CD4-positive, alpha-beta T cell treated with Interleukin-4 for 4 hours (primary cell): ENCODE data around the gene C1QTNF6.

Experiments used
- DNase-seq: peaks from one replicate; pipeline ENCODE4 v3.0.0-alpha.2; 2020

Gene C1QTNF6

DNA sequence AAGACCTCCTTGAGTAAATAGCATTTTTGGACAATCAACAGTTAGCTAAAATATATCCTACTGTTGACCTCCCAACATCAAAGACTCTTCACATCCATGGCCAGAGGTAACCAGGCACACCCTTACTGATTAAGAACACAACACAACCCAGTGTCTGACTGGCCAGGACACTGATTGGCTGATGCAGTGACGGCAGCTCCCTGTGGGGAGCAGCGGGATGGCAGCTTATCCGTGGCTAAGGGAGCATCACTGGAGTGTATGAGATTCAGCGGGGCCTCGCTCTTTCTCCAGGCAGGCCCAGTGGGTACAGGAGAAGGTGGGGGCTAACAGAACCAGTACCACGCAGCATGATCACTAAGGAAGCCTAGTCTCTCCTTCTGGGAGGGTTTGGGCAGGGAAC is 28.0 kb downstream of the C1QTNF6 start:
- DNase-seq = no peak

DNA sequence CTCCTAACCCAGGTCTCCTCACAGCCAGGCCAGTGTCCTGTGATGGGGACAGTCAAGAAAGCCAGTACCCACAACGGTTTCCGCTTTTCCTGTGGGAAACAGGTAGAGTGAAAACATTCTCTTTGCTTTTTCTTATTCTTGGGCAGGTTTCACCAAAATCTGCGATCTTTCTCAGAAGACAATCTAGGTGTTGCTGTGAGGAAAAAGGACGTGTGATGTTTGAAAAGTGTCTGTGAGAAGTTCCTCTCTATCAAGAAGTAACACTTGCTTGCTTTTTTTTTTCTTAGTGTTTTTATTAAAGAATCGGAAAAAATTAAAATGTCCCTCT is 29.1 kb downstream of the C1QTNF6 start:
- DNase-seq = no peak

DNA sequence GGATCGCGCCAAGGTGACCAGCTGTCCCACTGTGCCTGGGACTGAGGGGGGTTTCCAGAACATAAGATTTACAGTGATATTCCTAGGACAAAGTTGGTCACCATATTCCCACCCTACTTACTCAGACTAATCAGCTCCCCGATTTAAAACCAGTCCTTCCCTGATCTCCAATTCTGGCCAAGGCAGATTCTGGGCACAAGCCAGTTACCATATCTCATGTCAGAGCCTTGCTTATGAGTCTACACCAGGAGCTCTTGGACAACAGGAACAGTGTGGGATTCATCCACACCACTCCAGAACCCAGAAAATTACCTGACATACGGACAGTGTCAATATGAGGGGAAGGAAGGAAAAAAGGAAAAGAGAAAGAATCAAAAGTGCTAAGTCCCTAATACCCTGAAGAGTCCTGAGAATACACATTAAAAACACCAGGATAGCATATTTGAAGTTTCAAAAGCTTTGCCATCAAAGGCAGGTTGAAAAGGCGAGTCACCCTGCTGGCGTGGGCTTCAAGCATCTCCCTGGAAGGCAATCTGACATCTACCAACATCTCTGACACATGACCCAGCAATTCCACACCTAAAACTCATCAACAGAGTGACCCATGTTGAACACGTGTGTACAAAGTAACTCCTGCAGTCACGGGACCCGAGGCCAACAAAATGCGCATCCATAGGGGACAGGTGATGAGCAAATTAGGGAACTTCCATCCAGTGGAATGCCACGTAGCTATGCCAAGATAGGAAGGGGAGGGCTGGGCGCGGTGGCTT is 30.3 kb downstream of the C1QTNF6 start:
- DNase-seq = no peak

DNA sequence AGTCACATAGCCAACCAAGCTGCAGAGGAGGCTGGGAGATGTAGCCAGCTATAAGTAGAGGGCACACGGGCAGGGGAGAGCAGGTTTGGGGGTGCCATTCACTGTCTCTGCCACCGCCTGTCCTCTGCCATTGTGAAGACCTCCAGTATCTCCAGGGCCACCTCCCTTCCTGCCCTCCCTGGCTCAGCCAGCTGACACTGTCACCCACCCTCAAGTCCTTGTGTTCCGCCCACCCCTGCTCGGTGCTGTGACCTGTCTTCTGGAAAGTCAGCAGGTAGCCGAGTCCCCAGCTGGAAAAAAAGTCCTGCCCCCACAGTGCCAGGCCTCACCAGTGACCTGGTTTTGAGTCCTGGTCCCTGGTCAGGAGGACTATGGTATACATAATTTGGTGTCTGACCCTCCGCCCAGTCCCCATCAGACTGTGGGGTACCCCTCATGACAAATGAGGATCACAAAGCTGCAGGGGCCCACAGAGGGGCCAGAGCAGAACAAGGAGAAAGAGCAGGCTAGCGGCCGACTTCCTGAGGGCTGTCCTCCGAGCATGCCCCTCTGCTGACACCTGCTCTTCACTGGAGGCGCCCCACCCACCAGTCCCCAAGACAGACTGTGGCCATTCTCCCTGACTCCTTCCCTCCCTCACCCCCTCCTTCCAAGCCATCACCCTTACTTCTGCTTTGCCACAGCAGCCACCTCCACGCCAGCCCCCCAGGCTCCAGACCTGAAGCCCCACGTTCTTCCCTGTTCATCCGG is 31.2 kb downstream of the C1QTNF6 start:
- DNase-seq = no peak

DNA sequence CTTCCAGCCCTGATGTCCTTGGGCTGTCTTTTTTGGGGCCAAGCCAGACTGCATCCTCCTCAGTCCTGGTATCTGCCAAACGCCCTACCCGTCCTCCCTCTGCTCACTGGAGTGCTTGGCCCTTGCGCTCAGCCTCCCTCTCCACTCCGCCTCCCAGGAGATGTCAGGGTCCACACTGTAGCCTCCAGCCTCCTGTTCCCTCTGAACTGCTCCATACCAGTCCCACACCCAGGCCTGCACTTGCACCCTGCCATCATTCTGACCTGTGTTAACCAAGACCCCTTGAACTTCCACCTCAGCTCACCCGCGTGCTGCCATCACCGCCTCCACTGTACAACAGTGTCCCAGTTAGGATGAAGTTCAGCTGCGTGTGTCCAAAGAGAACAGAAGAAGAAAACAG is 32.1 kb downstream of the C1QTNF6 start:
- DNase-seq = no peak

DNA sequence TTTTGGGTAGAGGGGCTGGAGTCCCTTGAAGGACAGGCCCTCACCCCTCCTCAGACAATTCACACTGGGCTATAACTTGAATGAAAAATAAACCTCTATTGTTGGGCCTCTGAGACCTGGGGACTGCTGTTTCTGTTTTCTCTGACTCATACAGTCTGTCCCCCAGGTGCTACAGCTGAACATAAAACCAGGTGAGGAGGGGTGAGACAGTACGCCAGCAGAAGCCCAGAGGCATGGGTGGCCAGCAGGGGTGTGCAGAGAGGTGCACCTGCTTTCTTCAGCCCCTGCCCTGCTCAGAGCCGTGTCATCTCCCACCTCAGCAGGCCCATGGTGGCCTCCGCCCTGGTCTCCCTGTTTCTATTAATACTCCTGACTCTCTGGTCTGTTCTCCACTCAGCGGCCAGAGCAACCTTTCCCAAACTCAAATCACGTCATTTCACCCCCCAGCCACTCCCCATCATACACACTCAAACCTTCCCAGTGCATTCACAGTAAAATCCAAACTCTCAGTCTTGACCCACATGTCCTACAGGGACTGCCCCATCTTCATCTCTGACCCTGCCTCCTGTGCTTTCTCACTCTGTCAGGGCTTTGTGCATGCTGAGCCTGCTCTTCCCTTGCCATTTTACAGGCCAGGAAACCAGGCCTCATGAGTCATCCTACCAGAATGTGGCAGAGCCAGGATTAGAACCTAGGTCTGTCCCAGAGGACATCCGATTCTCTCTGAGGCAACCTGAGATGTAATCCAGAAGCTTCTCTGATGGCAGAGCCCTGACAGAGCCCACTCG is 32.9 kb downstream of the C1QTNF6 start:
- no peak for DNase-seq

DNA sequence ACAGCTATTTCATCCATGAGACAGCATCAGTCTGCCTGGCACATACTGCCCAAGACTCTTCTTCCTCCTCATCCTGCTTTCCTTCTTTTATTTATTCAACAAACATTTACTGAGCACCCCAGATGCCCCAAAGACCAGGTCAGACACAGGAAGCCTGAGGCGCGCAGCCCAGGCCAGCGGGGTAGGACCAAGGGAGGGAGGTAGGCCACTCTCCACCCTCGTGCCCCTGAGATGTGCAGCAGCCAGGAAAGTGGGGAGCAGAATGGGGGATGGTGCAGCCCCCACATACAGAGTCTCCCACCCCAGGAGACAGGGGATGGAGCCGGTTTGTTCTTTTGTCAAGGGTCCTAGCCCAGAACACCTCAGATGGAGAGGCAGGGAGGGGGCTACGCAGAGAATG is 34.1 kb downstream of the C1QTNF6 start:
- no peak for DNase-seq

DNA sequence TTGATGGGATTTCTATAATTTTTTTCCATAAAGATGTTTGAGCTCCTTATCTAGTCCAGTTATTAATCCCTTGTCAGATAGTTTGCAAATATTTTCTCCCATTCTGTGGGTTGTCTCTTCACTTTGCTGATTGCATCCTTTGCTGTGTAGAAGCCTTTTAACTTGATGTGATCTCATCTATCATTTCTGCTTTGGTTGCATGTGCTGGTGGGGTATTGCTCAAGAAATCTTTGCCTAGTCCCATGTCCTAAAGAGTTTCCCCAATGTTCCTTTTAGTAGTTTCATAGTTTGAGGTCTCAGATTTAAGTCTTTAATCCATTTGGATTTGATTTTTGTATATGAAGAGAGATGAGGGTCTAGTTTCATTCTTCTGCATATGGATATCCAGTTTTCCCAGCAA is 36.6 kb downstream of the C1QTNF6 start:
- DNase-seq = no peak

DNA sequence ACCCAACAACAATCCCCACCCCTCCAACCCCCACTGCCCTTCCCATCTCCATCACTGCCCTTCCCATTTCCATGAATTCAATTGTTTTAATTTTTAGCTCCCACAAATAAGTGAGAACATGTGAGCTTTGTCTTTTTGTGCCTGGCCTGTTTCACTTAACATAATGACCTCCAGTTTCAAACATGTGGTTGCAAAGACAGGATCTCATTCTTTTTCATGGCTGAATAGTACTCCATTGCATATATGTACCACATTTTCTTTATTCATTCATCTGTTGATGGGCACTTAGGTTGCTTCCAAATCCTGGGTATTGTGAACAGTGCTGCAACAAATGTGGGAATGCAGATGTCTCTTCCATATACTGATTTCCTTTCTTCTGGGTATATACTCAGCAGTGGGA is 37.3 kb downstream of the C1QTNF6 start:
- DNase-seq = no peak

DNA sequence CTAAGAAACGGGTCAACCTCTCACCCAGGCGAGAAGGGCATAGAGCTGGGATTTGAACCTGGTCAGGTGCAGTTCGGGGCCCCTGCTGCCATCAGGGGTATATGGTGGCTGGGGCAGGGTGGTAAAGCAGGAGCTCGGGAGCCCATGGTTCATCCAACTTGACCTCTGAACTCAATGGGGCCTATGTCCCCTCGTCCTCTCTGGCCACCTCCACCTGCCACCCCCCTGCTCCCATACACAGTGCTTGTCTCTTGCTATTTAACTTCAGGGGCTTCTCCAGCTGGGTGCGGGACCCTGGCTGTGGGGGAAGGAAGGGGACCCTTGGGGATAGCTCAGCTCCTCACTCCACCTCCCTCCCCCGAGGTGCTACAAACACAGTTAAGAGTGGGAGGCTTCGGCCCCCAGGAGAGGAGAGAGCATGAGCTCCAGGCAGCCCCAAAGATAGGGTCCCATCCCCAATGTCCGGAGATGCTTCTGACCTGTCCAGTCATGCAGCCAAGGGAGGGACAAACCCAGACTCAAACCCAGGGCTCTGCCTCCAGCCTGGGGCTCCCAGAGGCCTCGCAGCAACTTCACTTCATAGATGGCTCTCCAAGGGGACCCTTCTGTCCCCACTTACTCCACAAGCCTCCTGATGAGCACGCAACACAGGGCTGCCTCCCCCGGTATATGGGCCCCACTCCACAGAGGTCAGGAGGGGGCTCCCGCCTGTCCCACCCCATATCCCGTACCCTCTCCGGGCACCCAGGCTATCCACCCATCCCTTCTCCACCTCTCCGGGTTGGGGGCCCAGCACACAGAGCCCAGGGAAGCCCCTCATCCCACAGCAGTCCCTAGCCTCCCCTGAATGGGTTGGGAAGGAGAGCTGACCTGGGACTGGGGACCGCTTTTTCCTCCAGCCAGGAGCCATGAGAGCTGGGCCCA is 39.0 kb downstream of the C1QTNF6 start:
- no peak for DNase-seq

DNA sequence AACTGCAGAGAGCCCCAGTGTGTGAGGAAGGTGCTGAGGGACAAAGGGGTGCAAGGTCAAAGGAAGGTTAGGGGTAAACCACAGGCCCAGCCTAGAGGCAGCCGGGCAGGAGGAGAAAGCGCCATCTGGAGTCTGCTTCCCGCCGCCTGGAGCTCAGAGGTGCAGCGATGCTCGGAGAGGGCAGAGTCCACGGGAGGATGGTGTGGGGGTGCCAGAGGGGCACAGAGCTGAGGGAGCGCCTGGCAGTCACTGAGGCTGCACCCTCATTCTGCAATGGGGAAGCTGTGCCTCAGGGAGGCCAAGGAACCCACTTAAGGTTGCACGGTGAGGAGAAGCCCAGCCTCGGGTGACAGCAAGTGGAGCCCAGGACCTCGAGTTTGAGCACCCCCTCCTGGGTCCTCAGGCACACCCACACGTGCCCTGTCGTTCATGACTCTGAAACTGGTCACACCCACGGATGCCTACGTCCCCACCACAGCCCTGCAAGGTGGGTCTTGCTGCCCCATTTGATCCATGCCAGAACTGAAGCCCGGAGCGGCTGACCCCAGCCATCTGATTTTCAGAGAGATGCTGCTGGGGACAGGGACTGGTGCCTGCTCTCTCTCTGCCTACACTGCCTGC is 39.9 kb downstream of the C1QTNF6 start:
- peak; percentile 39 for DNase-seq

DNA sequence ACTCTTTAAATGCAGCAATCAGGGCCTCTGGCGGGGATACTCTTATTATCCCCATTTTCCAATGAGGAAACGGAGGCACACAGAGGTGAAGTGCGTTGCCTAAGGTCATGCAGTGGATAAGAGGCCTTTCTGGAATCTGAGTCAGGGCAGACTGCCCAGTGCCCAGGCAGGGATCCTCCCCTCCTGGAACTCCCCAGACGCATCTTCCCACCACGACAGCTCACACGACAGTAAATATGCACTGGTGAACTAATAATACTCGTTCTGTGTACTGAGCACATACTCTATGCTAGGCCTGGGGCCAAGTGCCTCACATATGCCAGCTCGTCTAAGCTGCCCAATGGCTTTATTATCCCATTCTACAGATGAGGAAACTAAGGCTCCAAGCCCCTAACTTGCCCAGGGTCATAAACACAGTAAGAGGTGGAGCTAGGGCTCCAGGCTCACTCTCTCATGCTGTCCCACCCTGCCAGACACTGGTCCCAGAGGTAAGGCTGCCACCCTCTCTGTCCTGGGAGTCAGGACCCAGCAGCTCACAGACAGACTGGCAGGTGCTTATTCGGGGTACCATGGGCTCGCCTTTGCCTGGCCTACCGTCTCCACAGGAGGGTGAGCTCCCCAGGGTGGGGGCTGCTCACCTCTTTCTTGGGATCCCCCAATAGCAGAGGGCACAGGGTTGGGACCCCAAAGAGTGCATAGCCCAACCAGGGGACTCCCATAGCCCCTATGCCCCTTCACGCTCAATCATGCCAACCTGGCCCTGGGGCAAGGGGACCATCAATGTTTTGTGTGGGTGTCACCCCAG is 40.7 kb downstream of the C1QTNF6 start:
- DNase-seq = peak; percentile 31

DNA sequence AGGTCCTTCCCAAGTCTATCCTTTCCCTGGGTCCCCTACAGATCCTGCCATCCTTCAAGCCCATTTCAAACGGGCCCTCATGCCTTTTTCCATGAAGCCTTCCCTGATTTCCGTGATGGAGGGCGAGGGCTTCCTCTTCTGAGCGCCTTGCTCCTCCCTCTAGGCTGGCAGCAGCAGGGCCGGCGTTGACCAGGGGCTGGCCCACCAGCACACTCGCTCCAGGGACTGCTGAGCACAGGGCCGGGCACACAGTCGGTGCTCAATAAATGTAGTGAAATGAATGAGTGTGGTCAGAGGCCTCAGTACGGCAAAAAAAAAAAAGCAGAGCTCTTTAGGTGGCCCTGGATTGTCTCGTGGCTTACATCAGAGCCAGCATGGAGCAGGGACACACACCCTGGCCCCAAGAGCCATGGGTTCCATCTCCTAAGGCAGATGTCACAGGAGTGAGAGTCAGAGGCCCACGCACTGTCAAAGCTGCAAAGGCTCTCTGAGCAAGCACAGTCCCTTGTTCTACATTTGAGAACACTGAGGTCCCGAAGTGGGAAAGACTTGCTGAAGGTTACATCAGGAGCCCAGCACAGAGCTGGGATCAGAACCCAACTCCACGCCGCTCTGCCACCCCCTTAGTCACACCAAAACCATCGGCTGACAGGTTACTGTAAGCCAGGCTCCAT is 41.4 kb downstream of the C1QTNF6 start:
- DNase-seq = no peak

DNA sequence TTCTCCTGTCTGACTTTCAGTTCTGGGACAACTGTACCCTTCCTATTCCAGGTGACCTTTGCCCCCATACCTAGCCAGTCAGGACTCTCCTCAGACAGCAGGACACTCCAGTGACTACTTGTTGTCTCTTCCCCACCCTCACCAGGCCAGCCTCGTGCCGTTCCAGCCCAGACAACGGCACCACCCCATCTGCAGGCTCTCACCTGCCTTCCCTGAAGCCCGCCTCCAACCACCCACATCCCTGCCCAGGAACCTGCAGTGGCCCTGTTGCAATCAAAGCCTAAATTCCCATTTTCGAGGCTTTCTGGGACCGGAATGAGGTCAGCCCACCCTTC is 42.0 kb downstream of the C1QTNF6 start:
- DNase-seq = no peak

DNA sequence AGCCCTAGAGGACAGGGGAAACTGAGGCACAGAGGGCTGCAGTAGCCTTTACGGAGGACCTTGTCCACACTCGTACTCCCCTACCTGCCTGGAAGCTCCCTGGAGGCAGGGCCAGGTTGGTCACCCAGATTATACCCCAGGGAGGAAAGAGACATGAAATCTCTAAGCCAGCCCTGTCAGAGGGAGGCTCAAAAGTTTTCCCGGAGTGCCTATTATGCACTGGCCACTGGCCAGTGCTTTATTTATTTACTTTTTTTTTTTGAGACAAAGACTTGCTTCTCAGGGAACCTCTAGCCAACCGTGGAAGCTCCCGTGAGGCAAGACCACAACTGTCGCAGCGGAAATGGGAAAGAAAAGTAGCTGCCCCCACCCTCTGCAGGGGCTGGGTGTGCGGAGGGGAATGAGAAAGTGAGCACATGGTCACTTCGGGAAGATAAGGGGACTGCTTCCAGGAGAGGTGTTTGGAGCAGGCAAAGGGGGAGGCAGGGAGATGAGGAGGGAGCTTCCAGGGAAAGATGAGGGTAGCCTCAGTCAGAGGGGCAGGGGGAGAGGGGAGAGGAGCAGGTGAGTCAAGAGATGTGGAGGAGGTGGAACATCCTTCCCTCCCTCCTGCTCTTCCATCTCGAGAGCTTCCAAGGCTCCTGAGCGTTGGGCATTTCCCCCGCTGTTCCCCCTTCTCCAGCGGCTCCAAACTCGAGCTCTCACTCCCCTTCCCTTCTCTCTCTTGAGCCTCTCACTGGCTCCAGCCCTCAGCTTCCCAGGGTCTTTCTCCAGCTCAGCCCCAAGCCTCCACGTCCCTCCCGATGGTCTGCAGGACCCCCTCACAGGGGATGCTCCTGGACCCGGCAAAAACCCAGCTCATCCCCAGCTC is 42.6 kb downstream of the C1QTNF6 start:
- DNase-seq = no peak

DNA sequence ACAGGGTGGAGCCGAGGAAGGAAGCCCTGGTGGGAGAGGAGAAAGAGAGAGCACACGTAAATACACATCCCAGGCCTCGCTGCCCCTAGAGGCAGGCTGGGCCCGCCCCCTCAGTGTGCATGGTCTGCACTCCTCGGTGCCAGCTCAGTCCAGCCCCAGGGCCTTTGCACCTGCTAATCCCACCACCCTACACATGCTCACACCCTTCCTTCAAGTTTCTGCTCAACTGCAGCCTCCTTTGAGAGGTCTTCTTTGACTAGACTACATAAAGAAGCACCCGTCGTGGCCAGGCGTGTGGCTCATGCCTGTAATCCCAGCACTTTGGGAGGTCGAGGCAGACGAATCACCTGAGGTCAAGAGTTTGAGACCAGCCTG is 43.9 kb downstream of the C1QTNF6 start:
- no peak for DNase-seq

DNA sequence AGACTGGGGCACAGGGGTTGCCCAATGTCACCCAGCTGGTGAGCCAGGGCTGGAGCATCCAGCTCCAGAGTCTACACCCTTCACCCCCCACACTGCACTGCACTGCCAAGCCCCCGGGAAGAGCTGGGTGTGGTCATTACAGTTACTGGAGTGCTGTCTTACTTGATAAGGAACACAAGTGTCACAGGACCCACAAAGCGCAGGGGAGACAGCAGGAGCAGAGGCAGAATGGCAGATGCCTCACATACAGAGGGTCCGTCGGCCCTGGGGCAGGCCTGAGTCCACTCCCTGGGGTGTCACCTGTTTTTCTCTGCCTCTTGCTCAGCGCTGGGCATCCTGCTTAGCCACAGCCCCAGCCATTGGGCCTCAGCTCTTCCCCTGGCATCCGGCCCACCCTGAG is 46.1 kb downstream of the C1QTNF6 start:
- DNase-seq = no peak

DNA sequence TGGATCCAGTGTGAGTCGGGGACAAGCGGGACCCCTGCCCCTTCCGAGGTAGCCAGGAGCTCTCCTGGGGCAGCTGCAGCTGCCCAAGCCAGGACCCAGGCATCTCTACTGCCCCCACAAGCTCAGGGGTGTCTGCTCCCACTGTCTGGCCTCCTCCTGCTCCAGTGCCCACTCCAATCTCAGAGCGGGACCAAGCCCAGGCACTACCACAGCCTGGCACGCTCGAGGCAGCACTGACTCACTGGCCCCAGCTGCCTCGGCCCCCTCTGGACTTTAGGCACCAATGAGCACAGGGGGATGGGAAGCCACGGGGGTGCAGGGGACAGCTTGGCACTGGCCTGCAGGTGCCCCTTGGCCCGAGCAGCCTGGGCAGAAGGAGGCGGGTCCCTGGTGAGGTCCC is 46.6 kb downstream of the C1QTNF6 start:
- DNase-seq = no peak

DNA sequence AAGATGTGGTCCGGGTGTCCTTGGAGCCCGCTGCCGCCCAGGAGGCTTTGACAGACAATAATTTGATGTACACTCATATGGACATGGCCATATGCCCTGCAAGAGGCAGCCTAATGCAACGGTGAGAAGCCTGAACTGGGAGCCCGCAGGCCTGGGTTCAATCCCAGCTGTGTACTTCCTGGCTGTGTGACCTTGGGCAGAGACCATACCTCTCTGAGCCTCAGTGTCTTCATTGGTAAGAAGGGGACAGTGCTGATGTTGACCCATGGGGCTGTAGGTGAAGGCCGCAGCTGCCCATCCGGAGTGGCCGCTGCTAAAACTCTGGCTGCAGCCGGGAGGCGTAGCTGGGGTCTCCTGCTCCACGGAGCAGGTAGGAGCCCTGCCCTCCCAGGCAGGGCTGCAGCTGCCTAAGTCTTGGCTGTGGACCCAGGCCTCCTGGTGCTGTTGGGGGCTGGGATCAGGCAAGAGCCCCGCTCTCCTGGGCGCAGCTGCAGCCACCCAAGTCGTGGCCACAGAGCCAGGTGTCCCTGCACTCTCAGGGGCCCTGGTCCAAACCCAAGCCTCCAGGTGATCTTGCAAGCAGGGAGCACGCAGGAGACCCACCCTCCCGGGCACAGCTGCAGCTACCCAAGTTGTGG is 47.2 kb downstream of the C1QTNF6 start:
- DNase-seq = no peak

DNA sequence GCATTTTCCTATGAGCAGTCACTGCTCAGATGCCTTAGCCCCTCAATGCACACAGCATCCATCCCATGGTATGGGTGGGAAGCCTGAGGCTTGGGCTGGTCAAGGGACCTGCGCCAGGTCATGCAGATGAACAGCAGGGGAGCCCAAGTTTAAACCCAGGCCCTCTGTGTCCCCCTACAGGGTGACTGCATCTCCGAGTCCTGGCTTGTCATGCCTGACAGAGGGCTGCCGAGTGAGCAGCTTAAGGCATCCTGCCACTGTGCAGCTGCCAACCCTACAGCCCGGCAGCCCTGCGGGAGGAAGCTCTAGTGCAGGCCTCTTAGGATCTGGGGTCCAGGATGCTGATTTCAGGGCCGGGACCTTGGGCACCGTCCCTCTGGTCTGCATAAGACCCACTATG is 48.3 kb downstream of the C1QTNF6 start:
- DNase-seq = no peak
